MG63 (cell line): ENCODE data around the gene NDUFB1. TPM values are rescaled to one million over a fixed set of nuclear protein-coding genes. Genes with fewer than 3 reads are reported as not detected.
A peak's percentile ranks its signal among the peaks of the same experiment; 100 is the strongest.

Experiments used
- DNase-seq: peaks from one replicate; pipeline ENCODE4 v3.0.0-alpha.2; 2020
- H3K27me3 ChIP-seq: fragments of 250-450 bp; sonication (Bioruptor Pico); 2 replicates; pipeline ENCODE4 v1.5.1; 2020; ENCODE audit warnings: mild to moderate bottlenecking, moderate library complexity
- H3K36me3 ChIP-seq: fragments of 250-450 bp; sonication (Bioruptor Pico); 2 replicates; pipeline ENCODE4 v1.5.1; 2020; ENCODE audit warnings: mild to moderate bottlenecking, moderate library complexity
- H3K4me3 ChIP-seq: fragments of 250-450 bp; sonication (Bioruptor Pico); 2 replicates; pipeline ENCODE4 v1.5.1; 2020; ENCODE audit warnings: mild to moderate bottlenecking, moderate library complexity
- H3K9me3 ChIP-seq: fragments of 250-450 bp; sonication (Bioruptor Pico); 2 replicates; pipeline ENCODE4 v1.5.1; 2020; ENCODE audit warnings: mild to moderate bottlenecking, moderate library complexity
- total RNA-seq: library from RNA; depleted of rRNA; stranded (reverse); fragments of >200 nt; shearing (Covaris generic); gene quantifications from 2 replicates; pipeline ENCODE4 v1.2.3, GENCODE V29; 2014; ENCODE audit warnings: low replicate concordance; rRNA removed

The NDUFB1 gene
- total RNA-seq, result 29.7 and 177 TPM in 2 replicates

DNA sequence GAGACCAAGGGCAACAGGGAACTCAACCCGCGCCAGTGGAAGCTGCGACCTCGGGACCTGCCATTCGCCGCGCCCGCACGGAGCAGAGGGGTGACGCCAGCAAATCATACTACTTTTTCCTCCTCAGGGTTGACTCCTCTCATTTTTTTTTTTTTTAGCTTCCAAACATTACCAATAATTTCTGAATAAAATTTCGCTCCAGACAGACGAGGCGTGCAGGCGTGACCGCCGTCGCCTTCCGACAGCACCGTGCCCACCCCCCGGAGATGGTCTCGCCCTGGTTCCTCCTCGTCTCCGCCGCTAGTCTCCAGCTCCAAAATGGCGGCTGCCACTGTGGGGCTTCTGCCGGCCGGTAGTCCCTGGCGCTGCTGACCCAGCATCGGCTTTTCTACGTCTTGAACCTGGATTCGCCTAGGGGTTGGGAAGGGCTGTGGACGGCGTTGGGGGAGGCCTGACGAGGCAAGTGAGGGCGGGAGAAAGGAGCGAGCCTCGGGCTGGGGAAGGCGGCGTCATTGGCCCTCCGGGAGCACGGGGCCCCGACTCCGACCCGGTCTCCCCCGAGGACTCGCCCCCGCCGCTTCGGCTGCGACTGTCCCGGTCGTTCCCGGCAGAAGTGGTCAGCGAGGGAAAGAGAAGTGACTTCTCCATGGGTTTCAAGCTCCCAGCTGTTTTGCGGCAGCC, at the start of gene NDUFB1, which contains the start of gene CPSF2:
Gene NDUFB1 (minus strand): TSS at position 37 of the 681 bp plus-strand sequence. CDS start 4,069 bp downstream, outside the sequence.
Gene CPSF2 (plus strand): TSS at position 300 of the 681 bp plus-strand sequence. CDS start 9,016 bp downstream, outside the sequence.
- peaks cover 18% of the 10 kb centered on the region for H3K36me3 ChIP-seq
- DNase-seq, result peak; percentile 78
- peak within 1 kb of the TSS; percentile 94 for H3K4me3 ChIP-seq
- no peaks in the 10 kb centered on the region for H3K27me3 ChIP-seq
- no peaks in the 10 kb centered on the region for H3K9me3 ChIP-seq

DNA sequence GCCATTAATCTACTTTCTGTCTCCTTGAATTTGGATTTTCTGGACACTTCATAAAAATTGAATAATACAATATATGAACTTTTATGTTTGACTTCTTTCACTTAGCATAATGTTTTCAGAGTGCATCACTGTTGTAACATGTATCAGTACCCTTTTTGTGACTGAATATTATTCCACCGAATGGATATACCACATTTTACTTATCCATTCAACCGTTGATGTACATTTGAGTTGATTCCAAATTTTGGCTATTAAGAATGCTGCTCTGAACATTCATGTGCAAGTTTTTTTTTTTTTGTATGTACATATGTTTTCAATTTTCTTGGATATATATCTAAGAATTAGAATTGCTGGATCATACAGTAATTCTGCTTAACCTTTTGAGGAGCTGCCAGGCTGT, 43.5 kb upstream of the NDUFB1 start:
- no peaks in the 10 kb centered on the region for H3K27me3 ChIP-seq
- 0 out of 2 replicates have a peak, but pooled peaks cover 4% of the 10 kb centered on the region for H3K9me3 ChIP-seq
- H3K36me3 ChIP-seq, result peaks cover 37% of the 10 kb centered on the region
- no peak for DNase-seq
- no peak overlapping the region for H3K4me3 ChIP-seq

DNA sequence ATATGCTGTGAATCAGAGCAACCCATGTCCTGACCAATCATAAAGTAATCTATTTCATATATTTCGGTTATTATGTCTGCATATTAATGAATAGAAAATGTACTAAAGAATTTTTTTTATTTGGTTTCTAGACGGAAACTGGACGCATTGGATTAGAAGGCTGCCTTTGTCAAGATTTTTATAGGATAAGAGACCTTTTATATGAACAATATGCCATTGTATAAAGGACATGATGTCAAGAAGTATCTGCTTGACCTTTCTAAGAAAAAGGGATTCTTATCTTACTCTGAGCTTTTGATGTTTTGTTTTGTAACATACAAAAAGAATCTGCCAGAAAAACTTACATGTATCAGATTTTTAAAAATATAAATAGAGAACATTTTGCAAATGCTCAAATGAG, 40.0 kb upstream of the NDUFB1 start:
- Histone ChIP-seq H3K27me3 (no peaks in the 10 kb centered on the region), H3K36me3 (peaks cover 46% of the 10 kb centered on the region), H3K4me3 (no peak overlapping the region), H3K9me3 (0 out of 2 replicates have a peak, but pooled peaks cover 4% of the 10 kb centered on the region)
- no peak for DNase-seq

DNA sequence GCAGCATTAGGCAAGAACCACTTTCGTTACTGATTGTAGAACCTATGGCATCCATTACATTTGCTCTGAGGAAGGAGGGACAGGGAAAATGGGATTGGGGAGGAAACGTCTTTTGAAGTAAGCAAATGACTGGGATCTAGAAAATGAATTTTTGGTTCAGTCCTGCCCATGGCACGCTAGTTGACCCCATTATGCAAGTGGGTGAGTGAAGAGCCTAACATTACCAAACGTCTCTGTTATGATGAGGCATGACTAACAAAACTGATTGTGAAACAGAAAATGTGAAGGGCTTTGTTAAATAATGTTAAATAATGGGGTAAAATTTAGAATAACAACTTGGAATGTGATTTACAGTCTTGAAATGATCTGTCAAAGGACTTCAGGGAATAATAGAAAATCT, 39.1 kb upstream of the NDUFB1 start:
- no peak for DNase-seq
- H3K4me3 ChIP-seq, result no peak overlapping the region
- H3K27me3 ChIP-seq, result no peaks in the 10 kb centered on the region
- 0 out of 2 replicates have a peak, but pooled peaks cover 4% of the 10 kb centered on the region for H3K9me3 ChIP-seq
- H3K36me3 ChIP-seq, result peaks cover 49% of the 10 kb centered on the region

DNA sequence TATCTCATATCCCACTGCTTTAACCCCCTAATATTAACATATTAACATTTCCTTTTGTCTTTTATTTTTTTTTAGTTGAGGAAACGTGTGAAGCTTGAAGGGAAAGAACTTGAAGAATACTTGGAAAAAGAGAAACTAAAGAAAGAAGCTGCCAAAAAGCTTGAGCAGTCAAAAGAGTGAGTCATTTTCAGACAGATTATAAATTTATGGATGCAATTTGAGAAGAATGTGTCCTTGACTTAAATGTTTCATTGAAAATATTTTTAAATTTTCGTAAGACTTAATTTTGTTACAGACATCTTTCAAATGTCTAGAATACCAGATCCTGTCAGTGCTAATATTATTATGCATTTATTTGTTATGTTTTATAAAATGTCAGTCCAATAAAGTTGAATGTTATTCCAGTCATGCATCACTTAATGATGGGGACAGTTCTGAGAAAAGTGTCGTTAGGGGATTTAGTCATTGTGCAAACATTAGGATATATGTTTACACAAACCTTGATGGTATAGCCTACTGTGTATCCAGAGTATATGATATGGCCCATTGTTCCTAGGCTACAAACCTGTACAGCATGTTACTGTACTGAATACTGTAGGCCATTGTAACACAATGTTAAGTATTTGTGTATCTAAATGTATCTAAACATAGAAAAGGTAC, 32.9 kb upstream of the NDUFB1 start:
- no peaks in the 10 kb centered on the region for H3K27me3 ChIP-seq
- no peaks in the 10 kb centered on the region for H3K9me3 ChIP-seq
- peaks cover 27% of the 10 kb centered on the region for H3K36me3 ChIP-seq
- DNase-seq, result no peak
- no peak overlapping the region for H3K4me3 ChIP-seq

DNA sequence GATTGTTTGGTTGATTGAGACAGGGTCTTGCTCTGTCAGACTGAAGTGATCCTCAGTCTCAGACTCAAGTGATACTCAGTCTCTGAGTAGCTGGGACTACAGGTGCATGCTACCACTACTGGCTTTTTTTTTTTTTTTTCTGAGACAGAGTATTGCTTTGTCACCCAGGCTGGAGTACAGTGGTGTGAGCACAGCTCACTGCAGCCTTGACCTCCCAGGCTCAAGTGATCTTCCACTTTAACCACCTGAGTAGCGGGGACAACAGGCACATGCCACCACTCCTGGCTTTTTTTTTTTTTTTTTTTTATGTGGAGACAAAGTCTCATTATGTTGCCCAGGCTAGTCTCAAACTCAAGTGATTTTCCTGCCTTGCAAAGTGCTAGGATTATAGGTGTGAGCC, 32.1 kb upstream of the NDUFB1 start:
- no peak for DNase-seq
- H3K27me3 ChIP-seq, result no peaks in the 10 kb centered on the region
- H3K4me3 ChIP-seq, result no peak overlapping the region
- no peaks in the 10 kb centered on the region for H3K9me3 ChIP-seq
- peaks cover 27% of the 10 kb centered on the region for H3K36me3 ChIP-seq

DNA sequence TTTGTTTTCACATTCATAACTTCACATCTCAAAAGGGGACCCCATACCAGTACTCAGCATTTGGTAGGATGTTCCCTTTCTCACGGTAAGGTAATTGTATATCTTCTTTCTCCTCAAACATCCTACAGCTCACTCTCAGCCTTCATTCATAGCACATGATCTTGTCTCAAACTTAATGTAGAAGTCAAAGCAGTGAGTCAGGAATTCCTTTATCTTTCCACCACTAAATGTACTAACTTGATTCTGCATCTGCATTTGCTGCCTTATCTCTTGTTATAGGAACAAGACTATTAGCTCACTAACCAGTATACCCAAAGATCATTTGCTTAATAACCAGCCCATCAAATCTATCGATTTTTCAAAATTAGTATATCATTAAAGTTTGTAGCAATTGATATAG, 23.2 kb upstream of the NDUFB1 start:
- Histone ChIP-seq H3K4me3 (no peak overlapping the region), H3K36me3 (peaks cover 36% of the 10 kb centered on the region), H3K9me3 (no peaks in the 10 kb centered on the region), H3K27me3 (no peaks in the 10 kb centered on the region)
- no peak for DNase-seq

DNA sequence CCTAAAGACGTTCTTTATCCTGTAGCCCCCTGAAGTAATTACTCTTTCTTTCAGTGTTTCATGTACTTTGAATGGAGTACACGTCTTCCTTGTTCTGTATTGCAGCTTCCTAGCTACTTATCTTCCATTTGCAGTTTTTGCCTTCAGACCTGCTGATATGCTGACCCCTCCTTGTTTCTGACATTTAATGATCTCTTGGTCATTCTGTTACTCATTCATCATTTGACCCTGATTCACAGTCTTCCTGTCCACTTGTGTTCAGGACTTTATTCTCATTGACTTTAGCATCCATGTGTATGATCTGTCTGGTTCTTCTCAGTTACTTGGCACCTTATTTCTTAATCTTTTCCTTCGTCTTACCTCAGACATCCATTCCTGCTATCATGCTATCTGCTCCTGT, 22.5 kb upstream of the NDUFB1 start:
- Histone ChIP-seq H3K9me3 (no peaks in the 10 kb centered on the region), H3K36me3 (peaks cover 36% of the 10 kb centered on the region), H3K4me3 (no peak overlapping the region), H3K27me3 (no peaks in the 10 kb centered on the region)
- DNase-seq, result no peak

DNA sequence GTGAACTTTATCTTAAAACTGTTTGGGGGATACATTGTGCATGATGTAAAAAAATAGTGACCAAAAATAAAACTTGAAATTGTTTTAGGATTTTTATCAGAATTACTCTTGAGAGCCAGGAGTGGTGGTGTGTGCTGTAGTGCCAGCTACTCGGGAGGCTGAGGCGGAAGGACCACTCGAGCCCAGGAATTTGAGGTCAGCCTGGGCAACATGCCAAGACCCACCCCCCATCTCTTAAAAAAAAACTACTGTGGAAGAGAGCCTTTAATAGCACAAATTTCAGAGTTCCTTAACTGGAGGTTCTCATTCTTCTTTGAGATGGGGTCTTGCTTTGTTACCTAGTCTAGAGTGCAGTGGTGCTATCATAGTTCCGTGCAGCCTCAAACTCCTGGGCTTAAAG, 21.8 kb upstream of the NDUFB1 start:
- Histone ChIP-seq H3K27me3 (no peaks in the 10 kb centered on the region), H3K9me3 (no peaks in the 10 kb centered on the region), H3K36me3 (peaks cover 36% of the 10 kb centered on the region), H3K4me3 (no peak overlapping the region)
- DNase-seq, result no peak

DNA sequence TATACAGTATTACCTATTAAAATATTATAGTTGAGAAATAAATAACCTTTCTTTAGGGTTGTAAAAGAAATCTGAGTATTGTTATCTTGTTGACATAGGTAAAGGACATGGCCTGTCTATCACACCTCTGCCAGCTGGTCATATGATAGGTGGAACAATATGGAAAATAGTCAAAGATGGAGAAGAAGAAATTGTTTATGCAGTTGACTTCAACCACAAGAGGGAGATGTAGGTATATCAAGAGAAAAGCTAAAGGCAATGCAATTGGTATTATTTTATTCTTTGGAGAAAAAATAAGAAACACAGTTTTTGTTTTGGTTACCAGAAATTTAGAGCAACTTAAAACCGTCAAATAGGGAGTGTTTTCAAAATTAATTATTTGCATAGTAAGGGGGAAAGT, 13.8 kb upstream of the NDUFB1 start:
- Histone ChIP-seq H3K9me3 (no peaks in the 10 kb centered on the region), H3K36me3 (peaks cover 38% of the 10 kb centered on the region), H3K4me3 (no peak overlapping the region), H3K27me3 (no peaks in the 10 kb centered on the region)
- DNase-seq, result no peak

DNA sequence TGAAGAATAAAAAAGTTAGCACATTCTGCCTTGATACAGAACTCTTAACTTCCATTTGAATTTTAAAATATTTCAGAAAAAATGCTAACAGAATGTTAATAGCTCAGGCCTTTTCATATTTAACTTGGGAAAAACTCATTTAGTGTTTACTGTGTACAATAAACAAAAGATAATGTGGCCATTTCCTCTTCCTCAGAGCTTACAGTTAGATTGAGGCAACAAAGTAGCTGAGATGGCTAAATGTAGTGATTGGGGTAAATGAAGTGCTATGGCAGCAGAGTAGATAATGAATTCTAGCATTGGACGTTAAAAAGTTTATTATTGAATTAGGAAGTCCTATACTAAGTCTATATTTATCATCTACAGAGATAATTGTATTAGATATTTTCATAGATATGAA, 12.9 kb upstream of the NDUFB1 start:
- H3K36me3 ChIP-seq, result peaks cover 38% of the 10 kb centered on the region
- H3K9me3 ChIP-seq, result no peaks in the 10 kb centered on the region
- H3K27me3 ChIP-seq, result no peaks in the 10 kb centered on the region
- no peak overlapping the region for H3K4me3 ChIP-seq
- DNase-seq, result no peak

DNA sequence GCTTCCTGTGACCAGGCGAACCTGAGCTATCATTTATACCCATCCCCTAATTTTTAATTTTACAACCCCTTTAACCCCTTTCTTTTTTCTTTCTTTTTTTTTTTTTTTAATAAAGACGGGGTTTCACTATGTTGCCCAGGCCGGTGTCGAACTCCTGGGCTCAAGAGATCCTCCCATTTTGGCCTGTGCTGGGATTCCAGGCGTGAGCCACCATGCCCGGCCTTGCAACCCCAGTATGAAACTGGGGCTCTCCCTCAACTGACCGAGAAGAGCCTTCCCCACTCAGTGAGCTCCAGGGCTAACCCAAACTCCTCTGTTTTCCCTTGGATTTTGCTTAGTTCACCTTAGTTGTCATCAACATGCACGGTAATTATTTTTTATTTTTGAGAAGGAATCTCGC, 1.3 kb upstream of the NDUFB1 start:
- DNase-seq, result peak; percentile 8
- Histone ChIP-seq H3K36me3 (peaks cover 15% of the 10 kb centered on the region), H3K9me3 (no peaks in the 10 kb centered on the region), H3K27me3 (no peaks in the 10 kb centered on the region), H3K4me3 (peak overlapping the region; percentile 94)

DNA sequence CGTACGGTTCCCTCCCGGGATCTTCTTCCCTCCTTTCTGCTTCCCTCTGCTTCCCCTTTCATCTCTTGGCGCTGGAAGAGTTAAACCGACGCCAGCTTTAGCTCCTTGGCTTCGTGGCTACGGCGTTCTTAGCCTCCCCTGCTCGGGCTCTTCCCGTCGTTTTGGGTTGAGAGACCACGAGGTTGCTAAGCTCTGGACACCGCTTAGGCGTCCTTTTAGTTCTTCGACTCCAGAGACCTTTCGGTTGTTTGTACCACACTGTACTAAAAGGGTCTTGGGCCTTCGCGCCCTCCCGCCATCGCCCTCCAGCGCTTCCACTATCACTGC, 808 bp upstream of the NDUFB1 start:
- H3K27me3 ChIP-seq, result no peaks in the 10 kb centered on the region
- peak overlapping the region; percentile 94 for H3K4me3 ChIP-seq
- peak; percentile 7 for DNase-seq
- H3K9me3 ChIP-seq, result no peaks in the 10 kb centered on the region
- H3K36me3 ChIP-seq, result peaks cover 15% of the 10 kb centered on the region

DNA sequence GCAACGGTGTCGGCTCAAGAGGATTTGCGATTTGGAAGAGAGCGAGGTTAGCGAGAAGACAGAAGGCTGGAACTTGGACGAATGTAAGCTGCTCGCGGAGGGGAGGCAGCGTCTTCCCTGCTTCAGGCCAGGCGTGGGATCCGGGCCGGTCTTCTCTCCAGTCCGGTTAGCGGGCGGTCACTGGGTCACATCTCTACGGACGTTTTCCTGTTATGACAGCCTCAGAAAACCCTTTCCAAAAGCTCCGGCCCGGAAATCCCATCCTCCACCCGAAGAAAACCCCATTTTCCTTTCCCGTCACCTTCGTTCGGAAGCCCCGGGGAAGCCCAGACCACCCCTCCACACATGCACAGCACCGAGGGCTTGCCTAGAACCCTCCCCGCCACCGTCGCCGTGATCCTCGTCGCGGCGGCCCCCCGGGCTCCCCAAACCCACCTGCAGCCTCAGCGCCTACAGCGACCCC, 268 bp downstream of the NDUFB1 start:
- H3K36me3 ChIP-seq, result peaks cover 17% of the 10 kb centered on the region
- H3K27me3 ChIP-seq, result no peaks in the 10 kb centered on the region
- peak; percentile 13 for DNase-seq

DNA sequence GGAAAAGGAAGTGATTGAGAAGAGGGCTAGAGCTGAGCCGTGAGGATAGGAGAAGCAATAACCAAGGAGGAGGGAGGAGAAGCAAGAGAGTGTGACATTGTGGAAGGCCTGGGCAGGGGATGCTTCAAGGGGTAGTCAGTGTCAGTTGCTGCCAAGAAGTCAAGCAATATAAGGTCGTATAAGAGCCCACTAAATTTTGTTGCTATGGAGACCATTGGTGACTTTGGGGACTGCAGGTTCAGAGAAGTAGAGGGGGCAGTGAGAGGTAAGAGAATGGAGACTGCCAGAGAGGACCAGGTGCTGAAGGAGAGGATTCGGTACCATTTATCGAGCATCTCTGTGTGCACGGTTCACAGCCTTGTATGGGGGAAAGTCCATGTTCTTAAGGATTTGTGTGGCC, 12.0 kb downstream of the NDUFB1 start:
- Histone ChIP-seq H3K27me3 (no peaks in the 10 kb centered on the region), H3K36me3 (no peaks in the 10 kb centered on the region), H3K9me3 (no peaks in the 10 kb centered on the region), H3K4me3 (no peak overlapping the region)
- DNase-seq, result no peak

More for the DNA sequence above, 268 bp downstream of the NDUFB1 start:
- Histone ChIP-seq H3K4me3 (peak overlapping the region; percentile 94), H3K9me3 (no peaks in the 10 kb centered on the region)

DNA sequence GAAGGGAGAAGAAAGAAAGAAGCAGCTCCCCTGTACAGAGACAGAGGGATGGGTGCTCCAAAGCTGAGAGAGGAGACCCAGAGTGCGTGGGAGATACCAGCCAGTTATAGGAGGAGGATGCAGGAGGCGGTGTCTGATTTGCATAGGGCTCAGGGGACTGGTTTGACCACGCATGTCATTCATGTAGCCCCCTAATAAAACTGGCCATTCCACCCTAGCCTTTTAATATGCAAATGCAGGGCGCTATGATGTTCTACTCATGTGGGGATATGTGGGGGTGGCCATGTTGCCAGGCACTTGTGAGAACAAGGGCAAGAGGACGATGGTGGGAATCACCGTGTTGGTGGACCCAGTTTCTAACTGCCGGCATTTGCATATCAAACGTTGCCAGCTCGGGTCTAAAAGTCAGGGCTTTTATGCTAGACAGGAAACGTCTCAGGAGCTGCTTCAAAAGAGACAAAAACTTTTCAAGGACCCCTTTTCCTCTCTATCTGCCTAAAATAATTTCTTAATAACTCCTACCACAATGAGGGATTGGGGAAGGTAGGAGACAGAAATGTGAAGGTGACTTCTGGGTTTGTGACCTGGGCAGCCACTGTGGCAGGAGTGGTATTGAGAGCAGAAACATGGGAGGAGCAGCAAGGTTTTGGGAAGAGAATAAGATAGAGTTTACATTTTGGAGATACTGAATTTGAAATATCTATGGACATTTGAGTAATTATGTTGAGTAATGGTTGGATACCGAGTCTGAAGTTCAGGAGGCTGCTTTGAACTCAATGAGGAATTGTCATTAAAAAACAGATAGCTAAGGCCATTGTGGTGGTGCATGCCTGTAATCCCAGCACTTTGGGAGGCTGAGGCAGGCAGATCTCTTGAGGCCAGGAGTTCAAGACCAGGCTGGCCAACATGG, 12.9 kb downstream of the NDUFB1 start:
- no peak for DNase-seq
- H3K4me3 ChIP-seq, result no peak overlapping the region
- H3K27me3 ChIP-seq, result no peaks in the 10 kb centered on the region
- H3K36me3 ChIP-seq, result no peaks in the 10 kb centered on the region
- no peaks in the 10 kb centered on the region for H3K9me3 ChIP-seq
